Common myeloid progenitor, CD34-positive (primary cell): Measurements from ENCODE around the gene PLB1.

Experiments
- CTCF ChIA-PET: fragments of 350-600 bp; sonication (Branson Sonifier 250); formaldehyde crosslinking; loops from one replicate; lab custom pipeline; 2021; ENCODE audit warnings: antibody characterized with exemption; lab: Charles Lee
- POLR2A ChIA-PET: fragments of 350-600 bp; sonication (Branson Sonifier 250); formaldehyde crosslinking; loops from one replicate; lab custom pipeline; 2021; ENCODE audit warnings: antibody characterized with exemption; lab: Charles Lee
- DNase-seq, 3 donors: peaks; one replicate each; pipeline versions ENCODE4 v3.0.0 to v3.0.0-alpha.2; 2013
- H3K27ac ChIP-seq, 2 experiments: 1 replicate in 1 of 2; 2 replicates in 1 of 2; pipeline ENCODE4 v1.7.0; 2013; ENCODE audit warnings: inconsistent platforms in 2 of 2, low read length in 2 of 2, mild to moderate bottlenecking in 2 of 2, low read depth in 1 of 2, moderate library complexity in 1 of 2; ENCODE audit not compliant: severe bottlenecking in 2 of 2, insufficient read depth in 1 of 2, poor library complexity in 1 of 2
- H3K27me3 ChIP-seq, 5 experiments: replicated peaks in 2 of 5; 1 replicate in 3 of 5; 2 replicates in 2 of 5; pipeline versions ENCODE4 v1.6.1 to v1.7.0; 2013; ENCODE audit warnings: low read length in 4 of 5, mild to moderate bottlenecking in 2 of 5, moderate library complexity in 2 of 5, inconsistent platforms in 1 of 5; ENCODE audit not compliant: insufficient read depth in 5 of 5, control insufficient read depth in 4 of 5
- H3K36me3 ChIP-seq, 4 experiments: 1 replicate in 2 of 4; 2 replicates in 2 of 4; pipeline versions ENCODE4 v1.6.1 to v1.7.0; 2013; ENCODE audit warnings: low read length in 3 of 4, control low read depth in 1 of 4, mild to moderate bottlenecking in 1 of 4; ENCODE audit not compliant: control insufficient read depth in 4 of 4, insufficient read depth in 4 of 4
- H3K4me1 ChIP-seq, 4 experiments: 1 replicate in 3 of 4; 2 replicates in 1 of 4; pipeline versions ENCODE4 v1.6.1 to v1.7.1; 2013; ENCODE audit warnings: low read length in 3 of 4, mild to moderate bottlenecking in 3 of 4, control low read depth in 1 of 4, inconsistent platforms in 1 of 4, moderate library complexity in 1 of 4; ENCODE audit not compliant: control insufficient read depth in 4 of 4, insufficient read depth in 4 of 4; ENCODE audit errors: control extremely low read depth in 1 of 4
- H3K4me3 ChIP-seq, 7 experiments: 1 replicate in 4 of 7; 2 replicates in 3 of 7; pipeline versions ENCODE4 v1.5.1 to v1.7.0; 2013; ENCODE audit warnings: mild to moderate bottlenecking in 7 of 7, low read length in 6 of 7, moderate library complexity in 6 of 7, inconsistent platforms in 2 of 7, low read depth in 2 of 7, control low read depth in 1 of 7; ENCODE audit not compliant: insufficient read depth in 4 of 7, control insufficient read depth in 1 of 7; ENCODE audit errors: extremely low read depth in 1 of 7
- H3K9me3 ChIP-seq, 5 experiments: 1 replicate in 4 of 5; 2 replicates in 1 of 5; pipeline versions ENCODE4 v1.6.1 to v1.7.1; 2013; ENCODE audit warnings: low read length in 4 of 5, mild to moderate bottlenecking in 2 of 5, inconsistent platforms in 1 of 5, low read depth in 1 of 5, moderate library complexity in 1 of 5; ENCODE audit not compliant: control insufficient read depth in 4 of 5, insufficient read depth in 2 of 5; ENCODE audit errors: control extremely low read depth in 1 of 5
- WGBS: methylation state at CpG from one replicate; pipeline ENCODE4 v1.1.5; 2013; ENCODE audit not compliant: insufficient coverage; 5-methylcytosine and 5-hydroxymethylcytosine counted together

The PLB1 gene

DNA sequence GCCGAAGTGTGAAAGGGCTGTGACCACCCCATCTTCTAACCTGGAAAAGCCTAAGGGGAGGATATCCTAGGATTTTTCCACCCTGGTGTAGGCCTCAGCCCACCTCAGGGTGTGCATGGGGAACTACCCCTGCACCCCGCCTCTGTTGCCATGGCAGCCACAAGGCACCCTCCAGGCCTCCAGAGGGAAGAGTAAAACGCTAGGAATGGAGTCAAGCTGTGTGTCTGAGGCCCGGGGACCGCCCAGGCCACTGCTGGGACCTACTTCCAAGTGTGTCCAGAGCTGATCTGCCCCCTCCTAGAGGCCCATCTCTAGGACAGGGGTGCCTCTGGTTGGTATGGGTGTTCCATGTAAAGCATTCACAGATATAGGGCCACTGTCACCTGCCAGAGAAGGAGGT is 86.7 kb downstream of the PLB1 start:
- CTCF ChIA-PET = interaction anchor here (1.0 to 3.4 kb wide), 3 partner anchors 11 to 13 kb away, joined by 3 to 22 read pairs (median 3); no protein-coding TSS in a partner anchor
- peaks cover 0 to 26% (median 8%) of the 10 kb centered on the region in 4 experiments for H3K4me1 ChIP-seq
- H3K9me3 ChIP-seq = no peaks in the 10 kb centered on the region
- no peaks in the 10 kb centered on the region for H3K27me3 ChIP-seq
- H3K36me3 ChIP-seq = no peaks in the 10 kb centered on the region
- POLR2A ChIA-PET = interaction anchor here (0.6 kb wide), 1 partner anchor 173 kb away, joined by 3 read pairs; no protein-coding TSS in a partner anchor
- WGBS = 97% methylated on average over 5 of the region's 5 CpGs
- no peak overlapping the region for H3K27ac ChIP-seq
- H3K4me3 ChIP-seq = no peak overlapping the region
- DNase-seq = no peak

DNA sequence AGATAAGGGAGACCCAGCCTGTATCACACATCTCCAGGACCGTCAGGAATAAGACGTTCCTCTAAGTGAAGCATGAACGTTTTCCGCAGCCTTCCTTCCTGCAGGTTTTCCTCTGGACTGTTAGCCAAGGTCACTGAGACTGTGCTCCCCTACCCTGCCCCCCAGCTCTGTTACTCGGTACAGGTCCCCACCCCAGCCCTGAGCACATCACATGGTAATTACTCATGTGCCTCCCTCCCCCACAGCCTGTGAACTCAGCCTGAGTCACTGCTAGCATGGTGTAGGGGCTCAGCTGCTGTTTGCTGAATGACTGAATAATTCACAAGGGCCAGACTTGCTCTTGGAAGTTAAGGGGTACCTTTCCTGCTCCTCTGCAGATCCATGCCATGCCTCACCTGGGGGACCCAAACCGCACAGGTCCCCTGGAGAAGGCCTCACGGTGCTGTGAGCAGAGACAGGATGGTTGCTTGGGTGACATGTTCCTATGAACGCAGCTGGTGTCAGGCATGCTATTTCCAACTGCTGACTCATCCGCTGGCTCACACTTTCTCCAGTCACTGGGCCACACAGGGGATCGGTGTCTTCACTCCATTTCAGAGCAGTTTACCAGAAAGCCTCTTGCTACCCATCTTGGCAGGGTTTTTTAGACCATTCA is 88.2 kb downstream of the PLB1 start:
- CTCF ChIA-PET = interaction anchor here (0.7 to 3.4 kb wide), 7 partner anchors 10 to 170 kb away, joined by 3 to 22 read pairs (median 4); no protein-coding TSS in a partner anchor
- H3K27ac ChIP-seq = peak overlapping the region in 1 of 2 experiments; percentile 41
- DNase-seq = peak; percentile 56 to 89 (median 84)
- no peaks in the 10 kb centered on the region for H3K36me3 ChIP-seq
- WGBS = 48% methylated on average over 9 of the region's 10 CpGs
- POLR2A ChIA-PET = interaction anchor here (0.6 to 1.3 kb wide), 3 partner anchors 10 to 168 kb away, joined by 3 to 8 read pairs (median 4); partner anchors contain the start of gene PPP1CB
- no peak overlapping the region for H3K4me3 ChIP-seq
- peaks cover 0 to 35% (median 8%) of the 10 kb centered on the region in 4 experiments for H3K4me1 ChIP-seq
- no peaks in the 10 kb centered on the region for H3K9me3 ChIP-seq
- no peaks in the 10 kb centered on the region for H3K27me3 ChIP-seq

GRCh38 chr2:28586867-28587266 is 91.0 kb downstream of the PLB1 start:
- peak in 2 of 3 donors; percentile 52 to 60 for DNase-seq
- WGBS = 65% methylated on average over 5 of the region's 7 CpGs
- Histone ChIP-seq H3K27ac (no peak overlapping the region), H3K9me3 (no peaks in the 10 kb centered on the region), H3K27me3 (no peaks in the 10 kb centered on the region), H3K4me1 (peaks cover 0 to 35% (median 8%) of the 10 kb centered on the region in 4 experiments), H3K36me3 (no peaks in the 10 kb centered on the region), H3K4me3 (peak overlapping the region in 1 of 7 experiments; percentile 14)
- CTCF ChIA-PET = interaction anchor here (0.7 to 2.2 kb wide), 5 partner anchors 10 to 175 kb away, joined by 3 to 5 read pairs (median 4); no protein-coding TSS in a partner anchor
- POLR2A ChIA-PET = no interaction called here

DNA sequence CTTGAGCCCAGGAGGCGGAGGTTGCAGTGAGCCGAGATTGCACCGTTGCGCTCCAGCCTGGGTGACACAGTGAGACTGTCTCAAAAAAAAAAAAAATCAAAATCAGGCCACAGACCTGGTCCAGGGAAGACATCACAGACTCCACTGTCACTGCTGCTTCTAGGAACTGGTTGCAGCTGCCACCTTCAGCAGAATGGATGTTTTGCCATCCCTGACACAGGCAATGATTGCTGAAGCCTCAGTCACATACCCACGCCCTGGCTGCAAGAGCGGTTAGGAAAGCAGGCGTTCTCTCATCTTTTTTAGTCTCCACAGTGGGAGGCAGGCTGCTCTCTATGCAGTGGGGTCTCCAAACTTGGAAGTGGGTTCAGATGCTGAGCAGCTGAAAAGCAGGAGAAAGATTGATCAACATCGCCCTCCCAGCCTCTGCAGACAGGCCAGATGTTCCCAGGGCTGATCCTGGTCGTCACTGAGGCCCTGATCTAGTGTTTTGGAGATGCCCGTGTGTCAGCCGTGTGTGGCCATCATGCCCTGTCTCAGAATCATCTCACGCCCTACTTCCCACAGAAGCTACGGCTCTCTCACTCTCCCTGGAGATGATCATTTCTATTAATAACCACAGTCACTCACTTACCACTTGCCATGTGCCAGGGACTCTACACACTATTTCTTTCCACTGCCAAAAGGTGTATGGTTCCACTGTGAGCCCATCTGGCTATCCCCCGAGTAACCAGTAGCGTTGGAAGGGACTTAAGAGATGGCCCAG is 91.8 kb downstream of the PLB1 start:
- WGBS = 98% methylated on average over 13 of the region's 15 CpGs
- H3K9me3 ChIP-seq = no peaks in the 10 kb centered on the region
- no peak overlapping the region for H3K27ac ChIP-seq
- no peaks in the 10 kb centered on the region for H3K36me3 ChIP-seq
- POLR2A ChIA-PET = no interaction called here
- DNase-seq = no peak
- no peak overlapping the region for H3K4me3 ChIP-seq
- CTCF ChIA-PET = interaction anchor here (1.0 to 11.5 kb wide), 3 partner anchors 21 to 174 kb away, joined by 4 to 134 read pairs (median 5); partner anchors contain the start of gene PPP1CB
- H3K27me3 ChIP-seq = no peaks in the 10 kb centered on the region
- H3K4me1 ChIP-seq = peaks cover 0 to 35% (median 8%) of the 10 kb centered on the region in 4 experiments

DNA sequence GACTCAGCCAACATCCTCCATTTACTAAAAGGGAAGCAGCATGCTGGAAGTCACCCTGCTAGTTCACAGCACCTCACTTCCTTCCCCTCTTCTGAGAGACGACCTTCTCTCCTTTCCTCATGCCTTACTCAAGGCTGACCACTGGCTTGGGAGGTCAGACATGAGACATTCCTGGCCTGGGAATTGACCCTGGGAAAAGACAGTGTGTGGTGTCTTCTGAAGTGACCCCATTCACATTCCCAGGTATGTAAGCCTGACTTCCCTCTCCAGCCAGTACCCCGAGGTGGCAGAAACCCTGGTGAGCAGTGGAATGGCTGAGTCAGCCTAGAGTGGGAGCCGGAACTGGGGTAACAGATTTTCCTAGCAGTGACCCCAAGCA is 92.4 kb downstream of the PLB1 start:
- no peaks in the 10 kb centered on the region for H3K36me3 ChIP-seq
- H3K27me3 ChIP-seq = no peaks in the 10 kb centered on the region
- ChIA-PET CTCF (interaction anchor here (2.2 to 11.5 kb wide), 2 partner anchors 164 to 174 kb away, joined by 5 to 134 read pairs; partner anchors contain the start of gene PPP1CB), POLR2A (no interaction called here)
- peaks cover 0 to 34% (median 8%) of the 10 kb centered on the region in 4 experiments for H3K4me1 ChIP-seq
- H3K27ac ChIP-seq = no peak overlapping the region
- peak in 2 of 3 donors; percentile 27 to 32 for DNase-seq
- no peak overlapping the region for H3K4me3 ChIP-seq
- WGBS = 48% methylated on average over 3 of the region's 3 CpGs
- H3K9me3 ChIP-seq = no peaks in the 10 kb centered on the region

GRCh38 chr2:28589746-28590463 is 94.0 kb downstream of the PLB1 start:
- H3K4me3 ChIP-seq = no peak overlapping the region
- H3K36me3 ChIP-seq = no peaks in the 10 kb centered on the region
- H3K4me1 ChIP-seq = peaks cover 0 to 27% (median 7%) of the 10 kb centered on the region in 4 experiments
- no peak for DNase-seq
- no peaks in the 10 kb centered on the region for H3K9me3 ChIP-seq
- WGBS = 96% methylated on average over 11 of the region's 15 CpGs
- CTCF ChIA-PET = interaction anchor here (1.0 to 11.5 kb wide), 4 partner anchors 18 to 163 kb away, joined by 3 to 134 read pairs (median 4); partner anchors contain the start of gene PPP1CB
- POLR2A ChIA-PET = no interaction called here
- H3K27me3 ChIP-seq = no peaks in the 10 kb centered on the region
- H3K27ac ChIP-seq = no peak overlapping the region
